Prostate gland (tissue), 2 donors: ENCODE results near the gene NT5M. TPM values are rescaled to one million over a fixed set of nuclear protein-coding genes. Genes with fewer than 3 reads are reported as not detected.

ENCODE experiments used
- DNase-seq: peaks from one replicate; pipeline ENCODE4 v3.0.0-alpha.2; 2019; ENCODE audit warnings: low spot score
- H3K27ac ChIP-seq, 2 donors: fragments of 200-600 bp; sonication (generic); 2 replicates each; pipeline ENCODE4 v1.5.1; 2017 to 2019
- H3K27me3 ChIP-seq: fragments of 200-600 bp; sonication (generic); replicated peaks from 2 replicates; pipeline ENCODE4 v1.5.1; 2019; ENCODE audit not compliant: insufficient read depth
- H3K36me3 ChIP-seq, 2 donors: fragments of 200-600 bp; sonication (generic); 1 replicate in 1 of 2; 2 replicates in 1 of 2; pipeline versions ENCODE4 v1.5.1 to v1.8.1; 2017 to 2019
- H3K4me1 ChIP-seq: fragments of 200-600 bp; sonication (generic); replicated peaks from 2 replicates; pipeline ENCODE4 v1.5.1; 2019
- H3K4me3 ChIP-seq, 2 donors: fragments of 200-600 bp; sonication (generic); 2 replicates each; pipeline ENCODE4 v1.5.1; 2017 to 2019
- H3K9me3 ChIP-seq: fragments of 200-600 bp; sonication (generic); 2 replicates; pipeline ENCODE4 v1.5.1; 2017
- POLR2A ChIP-seq: fragments of 450-650 bp; IDR thresholded peaks from one replicate; pipeline ENCODE4 v1.6.1; 2016; ENCODE audit warnings: antibody characterized with exemption, mild to moderate bottlenecking
- POLR2AphosphoS5 ChIP-seq: sonication (generic); formaldehyde crosslinking; IDR thresholded peaks from one replicate; pipeline ENCODE4 v1.6.1; 2017; ENCODE audit warnings: antibody characterized with exemption
- WGBS: methylation state at CpG from one replicate; pipeline ENCODE4 v1.1.5; 2018; 5-methylcytosine and 5-hydroxymethylcytosine counted together
- intact Hi-C: fragments of 100-400 bp; cut with DNase I; formaldehyde crosslinking; loops from one replicate; pipeline ENCODE4 v1.14.2; 2022
- total RNA-seq, 2 donors: library from RNA; depleted of rRNA; stranded (reverse); fragments of >200 nt; gene quantifications; one replicate each; pipeline ENCODE4 v1.1.0, GENCODE V29; 2016
- TF ChIP-seq, protein P1 (sequence below), 4 experiments: fragments of 200-600 bp in 2 of 4; fragments of 450-650 bp in 2 of 4; sonication (generic) in 2 of 4; IDR thresholded peaks; 1 replicate in 3 of 4; 2 replicates in 1 of 4; pipeline ENCODE4 v1.5.1; 2016 to 2019; ENCODE audit warnings: antibody characterized with exemption in 4 of 4, mild to moderate bottlenecking in 2 of 4, moderate library complexity in 2 of 4

The NT5M gene
- total RNA-seq, 2 donors from 2014 or later, result 7.6 to 35.2 TPM

DNA sequence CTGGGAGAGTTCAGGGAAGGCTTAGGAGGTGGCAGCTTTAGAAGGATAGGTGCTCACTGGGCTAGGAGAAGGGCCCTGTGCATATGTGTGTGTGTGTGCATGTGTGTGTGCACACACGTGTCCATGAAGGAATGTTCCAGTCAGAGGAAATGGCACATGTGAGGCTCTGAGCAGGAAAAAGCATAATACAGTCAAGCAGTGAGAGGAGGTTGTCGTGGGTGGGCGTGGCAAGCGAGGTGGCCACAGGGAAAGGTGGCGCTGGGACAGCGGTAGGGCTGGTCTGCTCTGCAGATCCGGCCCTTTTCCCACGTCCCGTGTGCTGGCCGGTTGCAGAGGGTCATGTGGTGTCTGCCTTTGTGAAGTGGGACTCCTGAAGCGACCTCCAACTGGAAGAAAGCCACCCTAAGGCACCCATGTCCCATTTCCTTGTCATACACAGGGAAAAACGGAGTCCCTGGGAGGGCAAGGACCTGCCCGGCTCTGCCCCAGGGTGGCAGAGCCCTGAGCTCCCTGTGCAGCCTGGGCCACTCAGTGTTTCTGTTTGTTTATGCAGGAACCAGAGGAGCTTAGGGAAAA is 40.1 kb downstream of the NT5M start:
- Histone ChIP-seq H3K36me3 (no peaks in the 10 kb centered on the region), H3K9me3 (no peaks in the 10 kb centered on the region), H3K4me3 (no peak overlapping the region), H3K4me1 (no peaks in the 10 kb centered on the region), H3K27me3 (no peaks in the 10 kb centered on the region), H3K27ac (no peak overlapping the region)
- WGBS, result 84% methylated on average over 13 of the region's 13 CpGs
- no peak for DNase-seq
- intact Hi-C loops, result no loop called here
- TF ChIP-seq POLR2A, result no peak
- TF ChIP-seq POLR2AphosphoS5, result no peak
- TF ChIP-seq, protein P1, sequence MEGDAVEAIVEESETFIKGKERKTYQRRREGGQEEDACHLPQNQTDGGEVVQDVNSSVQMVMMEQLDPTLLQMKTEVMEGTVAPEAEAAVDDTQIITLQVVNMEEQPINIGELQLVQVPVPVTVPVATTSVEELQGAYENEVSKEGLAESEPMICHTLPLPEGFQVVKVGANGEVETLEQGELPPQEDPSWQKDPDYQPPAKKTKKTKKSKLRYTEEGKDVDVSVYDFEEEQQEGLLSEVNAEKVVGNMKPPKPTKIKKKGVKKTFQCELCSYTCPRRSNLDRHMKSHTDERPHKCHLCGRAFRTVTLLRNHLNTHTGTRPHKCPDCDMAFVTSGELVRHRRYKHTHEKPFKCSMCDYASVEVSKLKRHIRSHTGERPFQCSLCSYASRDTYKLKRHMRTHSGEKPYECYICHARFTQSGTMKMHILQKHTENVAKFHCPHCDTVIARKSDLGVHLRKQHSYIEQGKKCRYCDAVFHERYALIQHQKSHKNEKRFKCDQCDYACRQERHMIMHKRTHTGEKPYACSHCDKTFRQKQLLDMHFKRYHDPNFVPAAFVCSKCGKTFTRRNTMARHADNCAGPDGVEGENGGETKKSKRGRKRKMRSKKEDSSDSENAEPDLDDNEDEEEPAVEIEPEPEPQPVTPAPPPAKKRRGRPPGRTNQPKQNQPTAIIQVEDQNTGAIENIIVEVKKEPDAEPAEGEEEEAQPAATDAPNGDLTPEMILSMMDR (IDR thresholded peaks at IDR 0.05), result no peak

- intact Hi-C loops, result no loop called here
- no peak for TF ChIP-seq POLR2A
- TF ChIP-seq POLR2AphosphoS5, result no peak
- TF ChIP-seq, protein P1 (IDR thresholded peaks at IDR 0.05), result no peak
- Histone ChIP-seq H3K27me3 (no peaks in the 10 kb centered on the region), H3K27ac (no peak overlapping the region), H3K4me3 (no peak overlapping the region), H3K36me3 (no peaks in the 10 kb centered on the region), H3K4me1 (no peaks in the 10 kb centered on the region), H3K9me3 (no peaks in the 10 kb centered on the region)
- no peak for DNase-seq
- WGBS, result 96% methylated on average over 13 of the region's 14 CpGs
These were observed 40.8 kb downstream of the NT5M start for GRCh38 chr17:17343896-17344506.

DNA sequence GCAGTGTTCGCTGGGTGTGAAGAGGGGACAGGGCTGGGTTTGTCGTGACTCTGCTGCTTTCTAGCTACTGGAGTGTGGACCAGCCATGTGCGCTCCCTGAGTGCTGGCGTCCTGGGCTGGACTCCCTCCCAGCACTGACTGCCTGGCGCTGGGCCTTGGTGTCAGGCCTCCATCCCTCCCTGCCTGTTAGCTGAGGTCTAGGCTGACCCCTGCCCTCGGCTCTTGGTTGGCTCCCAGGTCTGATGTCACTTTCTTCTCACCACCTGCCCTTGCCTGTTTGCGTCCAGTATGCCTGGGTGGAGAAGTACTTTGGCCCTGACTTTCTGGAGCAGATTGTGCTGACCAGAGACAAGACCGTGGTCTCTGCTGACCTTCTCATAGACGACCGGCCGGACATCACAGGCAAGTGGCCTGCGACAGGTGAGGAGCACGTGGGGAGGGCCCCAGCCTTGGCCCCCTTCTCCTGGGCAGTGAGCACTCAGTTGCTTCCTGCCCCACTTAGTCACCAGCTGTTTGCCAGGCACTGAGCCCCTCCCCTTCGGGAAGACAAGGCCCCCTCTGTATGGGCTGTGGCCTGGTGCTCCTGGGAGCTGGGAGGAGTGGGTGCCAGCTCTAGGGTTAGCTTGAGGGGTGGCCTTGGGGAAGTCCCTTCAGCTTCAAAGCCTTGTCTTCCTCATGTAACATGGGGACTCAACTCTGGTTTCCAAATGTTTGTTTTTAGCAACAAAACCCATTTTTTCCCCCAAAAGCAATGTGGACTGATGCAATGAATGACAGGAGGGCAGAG is 41.5 kb downstream of the NT5M start:
- 90% methylated on average over 13 of the region's 14 CpGs for WGBS
- DNase-seq, result no peak
- Histone ChIP-seq H3K27me3 (no peaks in the 10 kb centered on the region), H3K4me1 (no peaks in the 10 kb centered on the region), H3K9me3 (no peaks in the 10 kb centered on the region), H3K4me3 (no peak overlapping the region), H3K27ac (no peak overlapping the region), H3K36me3 (no peaks in the 10 kb centered on the region)
- no peak for TF ChIP-seq POLR2AphosphoS5
- TF ChIP-seq POLR2A, result no peak
- TF ChIP-seq, protein P1 (IDR thresholded peaks at IDR 0.05), result no peak
- intact Hi-C loops, result no loop called here

DNA sequence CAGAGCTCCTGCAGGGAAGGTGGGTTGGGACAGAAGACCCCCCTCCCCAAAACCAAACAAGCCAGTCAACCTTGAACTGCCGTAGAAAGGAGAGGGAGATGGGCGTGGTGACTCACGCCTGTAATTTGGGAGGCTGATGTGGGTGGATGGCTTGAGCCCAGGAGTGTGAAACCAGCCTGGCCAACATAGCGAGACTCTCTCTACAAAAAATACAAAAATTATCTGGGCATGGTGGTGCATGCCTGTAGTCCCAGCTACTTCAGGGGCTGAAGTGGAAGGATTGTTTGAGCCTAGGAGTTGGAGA is 42.1 kb downstream of the NT5M start:
- TF ChIP-seq POLR2AphosphoS5 (no peak), POLR2A (no peak)
- TF ChIP-seq, protein P1 (IDR thresholded peaks at IDR 0.05), result no peak
- Histone ChIP-seq H3K4me1 (no peaks in the 10 kb centered on the region), H3K36me3 (no peaks in the 10 kb centered on the region), H3K27me3 (no peaks in the 10 kb centered on the region), H3K4me3 (no peak overlapping the region), H3K27ac (no peak overlapping the region), H3K9me3 (no peaks in the 10 kb centered on the region)
- DNase-seq, result no peak
- intact Hi-C loops, result no loop called here
- WGBS, result 90% methylated on average over 4 of the region's 4 CpGs
